DND-41 (cell line): ENCODE results near the gene CACNA2D4.

ENCODE experiments used
- EZH2 ChIP-seq: IDR thresholded peaks from 3 replicates; pipeline ENCODE4 v1.6.1; 2012; ENCODE audit warnings: borderline replicate concordance, low read depth, mild to moderate bottlenecking, moderate library complexity, low read length, inconsistent platforms; ENCODE audit not compliant: severe bottlenecking
- TF ChIP-seq, protein P1 (sequence below): IDR thresholded peaks from 2 replicates; pipeline ENCODE4 v1.5.1; 2012; ENCODE audit warnings: borderline replicate concordance, low read length, moderate library complexity, mild to moderate bottlenecking; ENCODE audit not compliant: poor library complexity, severe bottlenecking; ENCODE audit errors: extremely low read depth

DNA sequence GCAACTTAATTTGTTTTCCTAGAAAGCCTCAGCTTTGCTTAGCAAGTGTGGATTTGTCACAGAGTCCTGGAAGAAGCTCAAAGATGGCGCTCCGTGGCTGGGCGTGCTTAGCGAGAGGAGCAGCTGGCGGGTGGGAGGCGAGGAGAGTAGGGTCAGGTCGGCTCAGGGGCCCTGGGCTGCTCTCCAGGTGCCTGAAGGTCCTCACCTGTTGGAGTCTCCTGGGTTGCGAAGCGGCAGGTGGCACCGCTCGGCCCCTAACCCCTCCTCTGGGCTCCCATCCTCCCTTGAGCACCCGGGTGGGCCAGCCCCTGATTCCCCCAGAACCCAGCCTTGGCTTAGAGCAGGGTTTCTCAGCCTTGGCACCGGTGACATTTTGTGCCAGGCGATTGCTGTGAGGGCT, 73.0 kb downstream of the CACNA2D4 start:
- TF ChIP-seq, protein P1, sequence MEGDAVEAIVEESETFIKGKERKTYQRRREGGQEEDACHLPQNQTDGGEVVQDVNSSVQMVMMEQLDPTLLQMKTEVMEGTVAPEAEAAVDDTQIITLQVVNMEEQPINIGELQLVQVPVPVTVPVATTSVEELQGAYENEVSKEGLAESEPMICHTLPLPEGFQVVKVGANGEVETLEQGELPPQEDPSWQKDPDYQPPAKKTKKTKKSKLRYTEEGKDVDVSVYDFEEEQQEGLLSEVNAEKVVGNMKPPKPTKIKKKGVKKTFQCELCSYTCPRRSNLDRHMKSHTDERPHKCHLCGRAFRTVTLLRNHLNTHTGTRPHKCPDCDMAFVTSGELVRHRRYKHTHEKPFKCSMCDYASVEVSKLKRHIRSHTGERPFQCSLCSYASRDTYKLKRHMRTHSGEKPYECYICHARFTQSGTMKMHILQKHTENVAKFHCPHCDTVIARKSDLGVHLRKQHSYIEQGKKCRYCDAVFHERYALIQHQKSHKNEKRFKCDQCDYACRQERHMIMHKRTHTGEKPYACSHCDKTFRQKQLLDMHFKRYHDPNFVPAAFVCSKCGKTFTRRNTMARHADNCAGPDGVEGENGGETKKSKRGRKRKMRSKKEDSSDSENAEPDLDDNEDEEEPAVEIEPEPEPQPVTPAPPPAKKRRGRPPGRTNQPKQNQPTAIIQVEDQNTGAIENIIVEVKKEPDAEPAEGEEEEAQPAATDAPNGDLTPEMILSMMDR, result no peak
- no peak for TF ChIP-seq EZH2
